ENCODE data around the gene TEX2. TPM values are rescaled to one million over a fixed set of nuclear protein-coding genes. Genes with fewer than 3 reads are reported as not detected.

The TEX2 gene
- total RNA-seq, 2 donors from 2014 or later = 9.4 to 14.9 TPM

GRCh38 chr17:64164596-64165285 lies 98.3 kb downstream of the TEX2 start:
- Mint-ChIP-seq H3K4me1 (no peaks in the 10 kb centered on the region), H3K4me3 (no peak overlapping the region), H3K36me3 (ENCODE audit: low read depth) (peaks cover 15% of the 10 kb centered on the region), H3K27ac (no peak overlapping the region), H3K9me3 (no peaks in the 10 kb centered on the region), H3K27me3 (no peaks in the 10 kb centered on the region)
- no peak for ATAC-seq (replicated peaks)

- no peaks in the 10 kb centered on the region for H3K9me3 Mint-ChIP-seq
Measured at GRCh38 chr17:64163468-64163867, 99.6 kb downstream of the TEX2 start.

DNA sequence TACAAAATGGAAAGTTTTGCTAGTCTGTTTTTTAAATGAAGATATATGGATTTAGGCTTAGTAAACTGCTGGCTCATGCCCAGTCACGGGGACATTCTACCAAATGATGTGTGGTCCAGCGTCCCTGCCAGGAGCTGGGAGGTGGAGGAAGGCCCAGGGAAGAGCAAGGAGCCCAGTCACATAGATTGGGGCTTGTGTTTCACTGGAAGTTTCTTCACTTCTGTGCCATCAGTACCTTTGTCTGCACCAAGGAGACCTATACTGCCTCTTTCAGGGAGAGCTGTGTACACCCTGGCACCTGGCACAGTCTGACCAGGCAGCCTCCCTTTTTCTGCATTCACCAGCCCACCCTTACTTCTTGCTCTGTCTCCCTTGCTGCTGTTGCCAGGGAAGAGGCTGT lies 100.5 kb downstream of the TEX2 start:
- ATAC-seq (replicated peaks) = no peak

More at GRCh38 chr17:64163468-64163867, 99.6 kb downstream of the TEX2 start:
- peaks cover 9% of the 10 kb centered on the region for H3K36me3 Mint-ChIP-seq (ENCODE audit: low read depth)
- H3K27me3 Mint-ChIP-seq = no peaks in the 10 kb centered on the region
- H3K27ac Mint-ChIP-seq = no peak overlapping the region
- ATAC-seq (replicated peaks) = no peak
- no peak overlapping the region for H3K4me3 Mint-ChIP-seq
- H3K4me1 Mint-ChIP-seq = no peaks in the 10 kb centered on the region

GRCh38 chr17:64161380-64162176 lies 101.5 kb downstream of the TEX2 start:
- H3K27ac Mint-ChIP-seq = peak overlapping the region; percentile 3
- no peaks in the 10 kb centered on the region for H3K9me3 Mint-ChIP-seq
- ATAC-seq (replicated peaks) = no peak
- H3K36me3 Mint-ChIP-seq (ENCODE audit: low read depth) = no peaks in the 10 kb centered on the region
- H3K4me3 Mint-ChIP-seq = no peak overlapping the region
- no peaks in the 10 kb centered on the region for H3K27me3 Mint-ChIP-seq
- no peaks in the 10 kb centered on the region for H3K4me1 Mint-ChIP-seq

More for the DNA sequence above, 100.5 kb downstream of the TEX2 start:
- no peaks in the 10 kb centered on the region for H3K36me3 Mint-ChIP-seq (ENCODE audit: low read depth)
- no peaks in the 10 kb centered on the region for H3K4me1 Mint-ChIP-seq
- no peaks in the 10 kb centered on the region for H3K9me3 Mint-ChIP-seq
- no peaks in the 10 kb centered on the region for H3K27me3 Mint-ChIP-seq
- H3K4me3 Mint-ChIP-seq = no peak overlapping the region
- no peak overlapping the region for H3K27ac Mint-ChIP-seq

DNA sequence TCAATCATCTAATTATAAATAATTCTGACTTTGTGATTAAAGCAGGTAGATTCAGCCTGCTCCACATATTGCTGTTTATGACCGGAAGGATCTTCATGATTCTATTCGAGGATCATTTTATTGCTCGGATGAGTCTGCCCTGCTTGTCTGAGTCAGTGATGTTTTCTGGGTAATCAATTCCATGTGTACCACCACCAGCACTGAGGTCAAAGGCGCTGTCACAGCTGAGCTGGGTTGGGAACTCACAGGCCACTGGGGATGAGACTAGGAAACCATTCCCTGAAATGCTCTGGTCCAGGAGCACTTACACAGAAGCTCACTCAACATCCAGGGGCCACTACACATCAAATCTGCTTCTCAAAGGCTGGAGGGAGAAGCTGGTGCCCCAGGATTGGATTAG lies 102.7 kb downstream of the TEX2 start:
- no peak overlapping the region for H3K27ac Mint-ChIP-seq
- H3K4me1 Mint-ChIP-seq = no peaks in the 10 kb centered on the region
- no peaks in the 10 kb centered on the region for H3K27me3 Mint-ChIP-seq
- H3K36me3 Mint-ChIP-seq (ENCODE audit: low read depth) = no peaks in the 10 kb centered on the region
- ATAC-seq (replicated peaks) = no peak
- no peak overlapping the region for H3K4me3 Mint-ChIP-seq
- no peaks in the 10 kb centered on the region for H3K9me3 Mint-ChIP-seq

GRCh38 chr17:64158831-64159590 lies 104.0 kb downstream of the TEX2 start:
- H3K4me1 Mint-ChIP-seq = no peaks in the 10 kb centered on the region
- no peak overlapping the region for H3K27ac Mint-ChIP-seq
- H3K4me3 Mint-ChIP-seq = no peak overlapping the region
- H3K36me3 Mint-ChIP-seq (ENCODE audit: low read depth) = peaks cover 9% of the 10 kb centered on the region
- H3K27me3 Mint-ChIP-seq = no peaks in the 10 kb centered on the region
- no peaks in the 10 kb centered on the region for H3K9me3 Mint-ChIP-seq
- ATAC-seq (replicated peaks) = no peak

DNA sequence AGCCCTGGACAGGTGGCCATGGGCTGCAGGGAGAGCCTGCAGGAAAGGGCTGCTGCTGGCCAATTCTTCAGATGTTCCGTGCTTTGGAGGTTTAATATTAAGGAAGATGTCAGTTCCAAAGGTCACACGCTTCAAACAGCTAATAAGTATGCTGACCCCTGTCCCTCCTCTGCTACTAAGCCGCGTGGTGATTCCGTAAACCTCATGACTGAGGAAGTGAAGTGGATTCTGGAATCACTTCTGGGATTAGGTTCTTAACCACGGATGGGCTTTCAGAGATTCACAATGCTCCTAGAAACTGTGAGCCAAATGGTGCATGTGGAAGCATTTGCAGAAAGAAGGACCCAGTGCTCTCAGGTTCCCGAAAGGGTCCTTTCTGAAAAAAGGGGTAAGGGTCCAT lies 104.7 kb downstream of the TEX2 start:
- no peaks in the 10 kb centered on the region for H3K27me3 Mint-ChIP-seq
- no peaks in the 10 kb centered on the region for H3K4me1 Mint-ChIP-seq
- H3K36me3 Mint-ChIP-seq (ENCODE audit: low read depth) = peaks cover 12% of the 10 kb centered on the region
- H3K4me3 Mint-ChIP-seq = no peak overlapping the region
- H3K9me3 Mint-ChIP-seq = no peaks in the 10 kb centered on the region
- peak overlapping the region; percentile 25 for H3K27ac Mint-ChIP-seq
- no peak for ATAC-seq (replicated peaks)

- no peak for ATAC-seq (replicated peaks)
- no peaks in the 10 kb centered on the region for H3K27me3 Mint-ChIP-seq
- H3K4me1 Mint-ChIP-seq = no peaks in the 10 kb centered on the region
- no peak overlapping the region for H3K4me3 Mint-ChIP-seq
- H3K9me3 Mint-ChIP-seq = no peaks in the 10 kb centered on the region
- H3K36me3 Mint-ChIP-seq (ENCODE audit: low read depth) = peaks cover 19% of the 10 kb centered on the region
- peak overlapping the region; percentile 25 for H3K27ac Mint-ChIP-seq
Measured at GRCh38 chr17:64157669-64158180, 105.3 kb downstream of the TEX2 start.

- H3K36me3 Mint-ChIP-seq (ENCODE audit: low read depth) = peaks cover 29% of the 10 kb centered on the region
- H3K27me3 Mint-ChIP-seq = no peaks in the 10 kb centered on the region
- no peaks in the 10 kb centered on the region for H3K4me1 Mint-ChIP-seq
- no peak for ATAC-seq (replicated peaks)
- no peak overlapping the region for H3K4me3 Mint-ChIP-seq
- no peak overlapping the region for H3K27ac Mint-ChIP-seq
- H3K9me3 Mint-ChIP-seq = no peaks in the 10 kb centered on the region
Measured at GRCh38 chr17:64156670-64157069, 106.4 kb downstream of the TEX2 start.

DNA sequence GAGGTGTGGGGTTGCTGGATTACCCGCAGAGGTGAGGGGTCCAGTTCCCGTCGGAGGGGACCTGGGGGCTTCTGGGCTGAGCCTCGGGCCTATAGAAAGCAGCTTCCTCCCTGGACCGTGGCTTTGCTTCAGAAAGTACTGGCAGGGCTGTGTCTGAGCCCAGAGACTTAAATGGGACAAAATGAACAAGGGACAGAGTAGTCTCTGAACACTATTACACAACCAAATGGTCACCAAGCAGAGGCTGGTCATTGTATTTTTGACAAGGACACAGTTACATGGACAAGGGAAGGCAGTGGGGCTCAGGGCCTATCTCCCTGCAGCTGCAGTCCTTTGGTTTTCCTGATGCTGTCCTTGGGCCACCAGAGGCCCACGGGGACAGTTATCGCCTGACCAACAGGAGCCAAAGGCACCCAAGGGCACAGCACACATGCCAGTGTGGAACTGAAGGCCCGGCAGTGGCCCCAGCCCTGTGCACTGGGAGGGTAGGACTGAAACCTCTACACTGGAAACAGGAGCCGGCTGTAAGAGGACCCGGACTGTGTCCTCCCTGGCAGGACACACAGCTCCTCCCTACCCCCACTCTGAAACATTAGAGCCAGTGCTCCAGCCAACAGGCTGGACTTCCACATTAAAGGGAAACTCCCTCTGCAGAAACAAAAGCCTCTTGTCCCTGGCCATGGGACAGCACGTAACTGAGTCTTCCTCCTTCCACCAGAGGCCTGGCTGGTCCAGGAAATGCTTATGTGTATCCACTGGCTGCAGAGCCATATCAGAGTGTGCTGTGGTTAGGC lies 107.1 kb downstream of the TEX2 start:
- peak overlapping the region; percentile 55 for H3K27ac Mint-ChIP-seq
- H3K9me3 Mint-ChIP-seq = no peaks in the 10 kb centered on the region

DNA sequence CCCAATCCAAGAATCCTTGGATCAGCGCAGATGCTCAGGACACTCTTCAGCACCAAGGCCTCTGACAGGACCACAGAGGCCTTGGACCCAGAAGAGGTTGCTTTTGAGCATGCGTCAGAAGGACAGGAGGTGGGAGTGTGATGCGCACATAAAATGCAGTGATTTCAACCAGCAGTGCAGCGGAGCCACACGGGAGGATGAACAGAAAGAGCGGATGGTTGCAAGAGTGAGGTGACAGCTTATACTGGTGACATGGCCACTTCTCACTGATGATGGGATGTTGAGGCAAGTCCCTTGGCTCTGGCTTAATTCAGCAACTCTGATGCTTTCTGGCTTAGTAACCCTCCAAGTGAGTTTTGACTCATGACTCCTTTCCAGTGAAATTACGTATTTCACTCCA lies 107.9 kb downstream of the TEX2 start:
- Mint-ChIP-seq H3K36me3 (ENCODE audit: low read depth) (peaks cover 42% of the 10 kb centered on the region), H3K4me3 (no peak overlapping the region), H3K27me3 (no peaks in the 10 kb centered on the region), H3K9me3 (no peaks in the 10 kb centered on the region), H3K4me1 (no peaks in the 10 kb centered on the region), H3K27ac (peak overlapping the region; percentile 55)
- peak; percentile 42 for ATAC-seq (replicated peaks)

More for the DNA sequence above, 107.1 kb downstream of the TEX2 start:
- H3K27me3 Mint-ChIP-seq = no peaks in the 10 kb centered on the region
- H3K4me1 Mint-ChIP-seq = no peaks in the 10 kb centered on the region
- peaks cover 34% of the 10 kb centered on the region for H3K36me3 Mint-ChIP-seq (ENCODE audit: low read depth)
- no peak overlapping the region for H3K4me3 Mint-ChIP-seq
- no peak for ATAC-seq (replicated peaks)

GRCh38 chr17:64154717-64155116 lies 108.3 kb downstream of the TEX2 start:
- H3K4me1 Mint-ChIP-seq = no peaks in the 10 kb centered on the region
- no peak overlapping the region for H3K4me3 Mint-ChIP-seq
- peak overlapping the region; percentile 40 for H3K27ac Mint-ChIP-seq
- H3K9me3 Mint-ChIP-seq = no peaks in the 10 kb centered on the region
- ATAC-seq (replicated peaks) = no peak
- no peaks in the 10 kb centered on the region for H3K27me3 Mint-ChIP-seq
- H3K36me3 Mint-ChIP-seq (ENCODE audit: low read depth) = peaks cover 46% of the 10 kb centered on the region

DNA sequence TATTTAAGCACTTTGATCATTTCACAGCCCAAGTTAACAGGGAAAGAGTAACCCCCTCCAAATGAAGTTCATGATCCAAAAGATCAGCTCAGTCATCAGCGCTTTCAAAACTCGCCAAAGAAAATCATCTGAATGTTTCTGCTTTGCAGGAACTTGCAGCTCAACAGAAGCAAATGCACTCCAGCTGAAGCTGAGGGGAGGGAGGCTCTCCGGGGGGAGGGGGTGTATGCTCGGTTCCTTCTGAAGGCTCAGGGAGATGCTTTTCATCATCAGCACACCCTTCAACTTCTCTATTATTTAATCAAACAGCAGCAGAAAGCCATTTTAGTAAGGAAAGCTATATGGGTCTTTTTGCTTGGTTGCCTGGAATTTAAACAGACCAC lies 108.8 kb downstream of the TEX2 start:
- H3K27ac Mint-ChIP-seq = no peak overlapping the region
- no peak for ATAC-seq (replicated peaks)
- no peaks in the 10 kb centered on the region for H3K9me3 Mint-ChIP-seq
- no peak overlapping the region for H3K4me3 Mint-ChIP-seq
- peaks cover 46% of the 10 kb centered on the region for H3K36me3 Mint-ChIP-seq (ENCODE audit: low read depth)
- H3K4me1 Mint-ChIP-seq = no peaks in the 10 kb centered on the region
- no peaks in the 10 kb centered on the region for H3K27me3 Mint-ChIP-seq

Measured in activated T-helper 17 cell treated with anti-CD3 and anti-CD28 coated beads, Interleukin-2, amount 50 U/mL, for 72 hours (primary cell).